ENCODE data around the gene CCDC50. TPM values are rescaled to one million over a fixed set of nuclear protein-coding genes. Genes with fewer than 3 reads are reported as not detected.

The CCDC50 gene
- total and polyA plus RNA-seq, 2 donors (not counting 3 experiments of a cell fraction or from before 2014, with no cell fraction given), result 44.4 to 137 TPM

GRCh38 chr3:191280111-191280510, 49.1 kb upstream of the CCDC50 start:
- dilution Hi-C loops (cut with MboI; ENCODE audit: extremely low pct_ligation_motif_present, low sequenced_read_pairs) (no loop called here), intact Hi-C loops (cut with micrococcal nuclease) (no loop called here)
- Histone ChIP-seq H3K36me3 (ENCODE audit: control insufficient read depth in 2 of 2, extremely low read depth in 1 of 2, insufficient read depth in 2 of 2, low read length in 2 of 2) (no peaks in the 10 kb centered on the region), H3K9me3 (replicated peaks; ENCODE audit: control insufficient read depth, insufficient read depth, low read length) (no peaks in the 10 kb centered on the region), H3K79me2 (ENCODE audit: control insufficient read depth, insufficient read depth, low read length) (no peaks in the 10 kb centered on the region), H3K9ac (replicated peaks; ENCODE audit: extremely low read depth, insufficient read depth, low read length) (no peak overlapping the region), H3K4me2 (ENCODE audit: insufficient read depth, low read length) (no peak overlapping the region), H3K4me1 (ENCODE audit: control insufficient read depth, extremely low read depth, insufficient read depth, low read length) (no peaks in the 10 kb centered on the region), H2AFZ (ENCODE audit: low read depth, low read length) (no peak overlapping the region), H4K20me1 (replicated peaks; ENCODE audit: control insufficient read depth, extremely low read depth, insufficient read depth, low read length) (no peaks in the 10 kb centered on the region), H3K27ac (ENCODE audit: insufficient read depth, low read depth, low read length) (no peak overlapping the region), H3K9me1 (replicated peaks; ENCODE audit: control insufficient read depth, extremely low read depth, insufficient read depth, low read length) (no peaks in the 10 kb centered on the region), H3K27me3 (ENCODE audit: control insufficient read depth in 2 of 2, insufficient read depth in 2 of 2, low read length in 2 of 2) (no peaks in the 10 kb centered on the region), H3K4me3 (replicated peaks in 1 of 3; ENCODE audit: insufficient read depth in 1 of 3, low read depth in 1 of 3, low read length in 3 of 3) (no peak overlapping the region)
- no TSS peak for BruUV-seq (replicated peaks)
- ChIA-PET POLR2A (no interaction called here), CTCF (no interaction called here)
- no peak for TF ChIP-seq JUN (IDR thresholded peaks at IDR 0.05; ENCODE audit: borderline replicate concordance, insufficient read depth, insufficient read length, low read depth)
- no peak for TF ChIP-seq POLR2A (IDR thresholded peaks at IDR 0.05; ENCODE audit: low read depth, low read length)
- TF ChIP-seq MYC (IDR thresholded peaks at IDR 0.05; ENCODE audit: low read depth, low read length), result no peak
- TF ChIP-seq, protein P1, sequence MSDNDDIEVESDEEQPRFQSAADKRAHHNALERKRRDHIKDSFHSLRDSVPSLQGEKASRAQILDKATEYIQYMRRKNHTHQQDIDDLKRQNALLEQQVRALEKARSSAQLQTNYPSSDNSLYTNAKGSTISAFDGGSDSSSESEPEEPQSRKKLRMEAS (IDR thresholded peaks at IDR 0.05; ENCODE audit: insufficient read depth, insufficient read length), result no peak
- TF ChIP-seq GATA2 (IDR thresholded peaks at IDR 0.05; ENCODE audit: insufficient read depth, insufficient read length, low read depth, low read length), result no peak
- no peak for TF ChIP-seq POLR2AphosphoS5 (IDR thresholded peaks at IDR 0.05; ENCODE audit: insufficient read depth, low read depth, low read length)
- TF ChIP-seq FOS (IDR thresholded peaks at IDR 0.05; ENCODE audit: borderline replicate concordance, insufficient read depth, low read length), result no peak
- TF ChIP-seq, protein P2, sequence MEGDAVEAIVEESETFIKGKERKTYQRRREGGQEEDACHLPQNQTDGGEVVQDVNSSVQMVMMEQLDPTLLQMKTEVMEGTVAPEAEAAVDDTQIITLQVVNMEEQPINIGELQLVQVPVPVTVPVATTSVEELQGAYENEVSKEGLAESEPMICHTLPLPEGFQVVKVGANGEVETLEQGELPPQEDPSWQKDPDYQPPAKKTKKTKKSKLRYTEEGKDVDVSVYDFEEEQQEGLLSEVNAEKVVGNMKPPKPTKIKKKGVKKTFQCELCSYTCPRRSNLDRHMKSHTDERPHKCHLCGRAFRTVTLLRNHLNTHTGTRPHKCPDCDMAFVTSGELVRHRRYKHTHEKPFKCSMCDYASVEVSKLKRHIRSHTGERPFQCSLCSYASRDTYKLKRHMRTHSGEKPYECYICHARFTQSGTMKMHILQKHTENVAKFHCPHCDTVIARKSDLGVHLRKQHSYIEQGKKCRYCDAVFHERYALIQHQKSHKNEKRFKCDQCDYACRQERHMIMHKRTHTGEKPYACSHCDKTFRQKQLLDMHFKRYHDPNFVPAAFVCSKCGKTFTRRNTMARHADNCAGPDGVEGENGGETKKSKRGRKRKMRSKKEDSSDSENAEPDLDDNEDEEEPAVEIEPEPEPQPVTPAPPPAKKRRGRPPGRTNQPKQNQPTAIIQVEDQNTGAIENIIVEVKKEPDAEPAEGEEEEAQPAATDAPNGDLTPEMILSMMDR (IDR thresholded peaks at IDR 0.05; ENCODE audit: extremely low read depth in 1 of 2, insufficient read depth in 1 of 2, low read depth in 1 of 2, low read length in 2 of 2), result no peak
- TF ChIP-seq EZH2 (IDR thresholded peaks at IDR 0.05; ENCODE audit: borderline replicate concordance, low read depth, low read length, severe bottlenecking), result no peak
- FAIRE-seq, result no peak
- DNase-seq (ENCODE audit: low read depth, low spot score), result no peak

Measured in endothelial cell of umbilical vein (primary cell).